B cell (primary cell): ENCODE data around the gene DCAF8L2. TPM values are rescaled to one million over a fixed set of nuclear protein-coding genes. Genes with fewer than 3 reads are reported as not detected.

ENCODE experiments used
- ATAC-seq: fragments of 200-7000 bp; cut with Tn5 transposase; one replicate; pipeline ENCODE4 v1.10.0; 2021; ENCODE audit warnings: low read depth, mild to moderate bottlenecking, moderate number of reproducible peaks, moderate library complexity
- CTCF ChIA-PET: fragments of 350-600 bp; sonication (Branson Sonifier 250); formaldehyde crosslinking; loops from one replicate; lab custom pipeline; 2021; ENCODE audit warnings: antibody characterized with exemption, inconsistent platforms; lab: Charles Lee
- POLR2A ChIA-PET: fragments of 350-600 bp; sonication (Branson Sonifier 250); formaldehyde crosslinking; loops from one replicate; lab custom pipeline; 2021; ENCODE audit warnings: antibody characterized with exemption; lab: Charles Lee
- DNase-seq: peaks from one replicate; pipeline ENCODE4 v3.0.0; 2013
- H2AFZ ChIP-seq: 2 replicates; pipeline ENCODE4 v1.6.1; 2012; ENCODE audit warnings: mild to moderate bottlenecking, low read depth, low read length; ENCODE audit not compliant: insufficient read depth, poor library complexity, severe bottlenecking
- H3K27ac ChIP-seq, 2 donors: 1 replicate in 1 of 2; 2 replicates in 1 of 2; pipeline ENCODE4 v1.5.1; 2012 to 2013; ENCODE audit warnings: low read length in 2 of 2, mild to moderate bottlenecking in 2 of 2, moderate library complexity in 1 of 2
- H3K27me3 ChIP-seq, 4 experiments: fragments of 200-600 bp in 1 of 4; sonication (generic) in 1 of 4; replicated peaks in 1 of 4; 1 replicate in 2 of 4; 2 replicates in 2 of 4; pipeline versions ENCODE4 v1.6.1 to v1.7.0; 2013 to 2016; ENCODE audit warnings: low read length in 3 of 4, mild to moderate bottlenecking in 2 of 4, mixed read lengths in 1 of 4, moderate library complexity in 1 of 4; ENCODE audit not compliant: insufficient read depth in 4 of 4, control insufficient read depth in 3 of 4; ENCODE audit errors: control extremely low read depth in 1 of 4
- H3K36me3 ChIP-seq, 2 experiments: replicated peaks in 1 of 2; 1 replicate in 1 of 2; 2 replicates in 1 of 2; pipeline versions ENCODE4 v1.6.1 to v1.7.1; 2013; ENCODE audit warnings: low read length in 1 of 2; ENCODE audit not compliant: insufficient read depth in 2 of 2, control insufficient read depth in 1 of 2; ENCODE audit errors: control extremely low read depth in 1 of 2, extremely low read depth in 1 of 2
- H3K4me1 ChIP-seq, 2 donors: fragments of 200-600 bp in 1 of 2; sonication (generic) in 1 of 2; 1 replicate in 1 of 2; 2 replicates in 1 of 2; pipeline versions ENCODE4 v1.5.1 to v1.6.1; 2013 to 2017; ENCODE audit warnings: low read length in 2 of 2; ENCODE audit not compliant: control insufficient read depth in 2 of 2, insufficient read depth in 2 of 2
- H3K4me2 ChIP-seq: replicated peaks from 2 replicates; pipeline ENCODE3; 2012; ENCODE audit warnings: mild to moderate bottlenecking, low read depth, low read length; ENCODE audit not compliant: poor library complexity, severe bottlenecking
- H3K4me3 ChIP-seq, 5 experiments: fragments of 200-600 bp in 1 of 5; sonication (generic) in 1 of 5; 1 replicate in 3 of 5; 2 replicates in 2 of 5; pipeline versions ENCODE4 v1.5.1 to v1.7.0; 2011 to 2016; ENCODE audit warnings: low read length in 4 of 5, mild to moderate bottlenecking in 4 of 5, low read depth in 2 of 5, control low read depth in 1 of 5, moderate library complexity in 1 of 5; ENCODE audit not compliant: insufficient read depth in 1 of 5; ENCODE audit errors: control extremely low read depth in 1 of 5, extremely low read depth in 1 of 5
- H3K79me2 ChIP-seq: fragments of 200-600 bp; sonication (generic); one replicate; pipeline ENCODE4 v1.6.0; 2016; ENCODE audit warnings: low read length; ENCODE audit not compliant: control insufficient read depth, insufficient read depth
- H3K9ac ChIP-seq: fragments of 200-600 bp; sonication (generic); 2 replicates; pipeline ENCODE4 v1.6.1; 2017; ENCODE audit warnings: mild to moderate bottlenecking, low read length, moderate library complexity
- H3K9me3 ChIP-seq, 3 donors: one replicate each; pipeline versions ENCODE4 v1.6.1 to v1.7.1; 2013; ENCODE audit warnings: low read length in 2 of 3; ENCODE audit not compliant: control insufficient read depth in 2 of 3, insufficient read depth in 1 of 3; ENCODE audit errors: control extremely low read depth in 1 of 3
- H4K20me1 ChIP-seq: 2 replicates; pipeline ENCODE4 v1.6.0; 2012; ENCODE audit warnings: mild to moderate bottlenecking, low read length; ENCODE audit not compliant: insufficient read depth, control insufficient read depth, poor library complexity, severe bottlenecking
- H3K27ac Mint-ChIP-seq: one replicate; pipeline ENCODE4 v1.8.0; 2021; ENCODE audit warnings: mixed read lengths
- H3K27me3 Mint-ChIP-seq: one replicate; pipeline ENCODE4 v1.8.0; 2021; ENCODE audit warnings: mixed read lengths
- H3K4me1 Mint-ChIP-seq: one replicate; pipeline ENCODE4 v1.8.0; 2021; ENCODE audit warnings: mixed read lengths
- H3K4me3 Mint-ChIP-seq: one replicate; pipeline ENCODE4 v1.8.0; 2021; ENCODE audit warnings: mixed read lengths
- H3K9me3 Mint-ChIP-seq: one replicate; pipeline ENCODE4 v1.8.0; 2022; ENCODE audit warnings: mixed read lengths; ENCODE audit not compliant: insufficient read depth
- CTCF ChIP-seq: fragments of 200-600 bp; IDR thresholded peaks from one replicate; pipeline ENCODE4 v1.8.0; 2022; ENCODE audit warnings: antibody characterized with exemption, mild to moderate bottlenecking
- EZH2 ChIP-seq: IDR thresholded peaks from 2 replicates; pipeline ENCODE4 v1.6.1; 2012; ENCODE audit warnings: borderline replicate concordance, low read depth, mild to moderate bottlenecking, moderate library complexity, low read length; ENCODE audit not compliant: insufficient read depth, poor library complexity, severe bottlenecking
- WGBS: methylation state at CpG from one replicate; pipeline ENCODE4 v1.1.5; 2013; ENCODE audit warnings: missing lambda C conversion rate; ENCODE audit not compliant: insufficient coverage; 5-methylcytosine and 5-hydroxymethylcytosine counted together
- intact Hi-C: fragments of 100-400 bp; cut with micrococcal nuclease; formaldehyde crosslinking; loops from one replicate; pipeline ENCODE4 v1.10.0; 2022
- polyA plus RNA-seq: library from polyadenylated mRNA; depleted of rRNA; stranded (reverse); fragments of >200 nt; gene quantifications from 2 replicates; pipeline ENCODE4 v1.2.3, GENCODE V29; 2012
- total RNA-seq, 2 donors: library from RNA; stranded (reverse); fragments of 120-200 nt in 1 of 2; gene quantifications; 1 replicate in 1 of 2; 2 replicates in 1 of 2; pipeline versions ENCODE4 v1.2.3 to v1.2.4, GENCODE V29; 2013 to 2022

DCAF8L2 gene
- total and polyA plus RNA-seq, 2 donors (not counting 1 experiment from before 2014, with no cell fraction given): not detected

DNA sequence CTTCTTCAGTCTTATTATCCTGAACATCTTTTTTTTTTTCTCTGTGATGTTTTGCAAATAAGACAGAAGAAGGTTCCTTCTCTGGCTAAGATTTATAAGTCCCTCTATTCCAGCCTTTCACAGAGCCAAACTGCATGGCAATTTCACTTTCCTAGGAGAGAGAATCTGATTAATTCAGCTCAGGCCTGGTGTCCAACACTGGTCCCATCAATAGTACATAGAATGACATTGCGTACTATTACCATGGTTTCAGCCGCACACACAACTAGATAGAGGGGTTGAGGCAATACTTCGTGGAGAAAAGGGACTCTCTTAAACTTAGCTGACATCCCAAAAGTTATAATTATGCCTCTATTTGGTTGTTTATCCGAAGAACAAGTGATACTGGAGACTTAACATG lies 18.5 kb downstream of the DCAF8L2 start:
- Histone ChIP-seq H3K4me3 (no peak overlapping the region), H4K20me1 (no peaks in the 10 kb centered on the region), H3K36me3 (no peaks in the 10 kb centered on the region), H3K4me2 (no peak overlapping the region), H2AFZ (no peak overlapping the region), H3K79me2 (no peaks in the 10 kb centered on the region), H3K9ac (no peak overlapping the region), H3K27ac (no peak overlapping the region), H3K9me3 (no peaks in the 10 kb centered on the region), H3K4me1 (no peaks in the 10 kb centered on the region), H3K27me3 (no peaks in the 10 kb centered on the region)
- POLR2A ChIA-PET: no interaction called here
- Mint-ChIP-seq H3K27me3 (no peaks in the 10 kb centered on the region), H3K27ac (no peak overlapping the region), H3K4me3 (no peak overlapping the region), H3K4me1 (no peaks in the 10 kb centered on the region), H3K9me3 (no peaks in the 10 kb centered on the region)
- no CpG with 5 or more reads among the region's 4 CpGs for WGBS
- no peak for TF ChIP-seq CTCF
- no peak for TF ChIP-seq EZH2
- ATAC-seq: no peak
- intact Hi-C loops: no loop called here
- CTCF ChIA-PET: no interaction called here
- DNase-seq: no peak

GRCh38 chrX:27619459-27619858 lies 29.3 kb downstream of the DCAF8L2 start:
- ChIA-PET POLR2A (no interaction called here), CTCF (no interaction called here)
- intact Hi-C loops: no loop called here
- DNase-seq: no peak
- Mint-ChIP-seq H3K27ac (no peak overlapping the region), H3K9me3 (no peaks in the 10 kb centered on the region), H3K4me3 (no peak overlapping the region), H3K4me1 (no peaks in the 10 kb centered on the region), H3K27me3 (no peaks in the 10 kb centered on the region)
- Histone ChIP-seq H3K4me3 (no peak overlapping the region), H2AFZ (no peak overlapping the region), H3K4me1 (no peaks in the 10 kb centered on the region), H3K79me2 (no peaks in the 10 kb centered on the region), H3K36me3 (no peaks in the 10 kb centered on the region), H3K9ac (no peak overlapping the region), H3K9me3 (no peaks in the 10 kb centered on the region), H4K20me1 (no peaks in the 10 kb centered on the region), H3K27ac (no peak overlapping the region), H3K4me2 (no peak overlapping the region), H3K27me3 (no peaks in the 10 kb centered on the region)
- no CpG with 5 or more reads among the region's 1 CpG for WGBS
- ATAC-seq: no peak
- TF ChIP-seq CTCF (no peak), EZH2 (no peak)
